Measurements from ENCODE around the gene YES1.

The YES1 gene

GRCh38 chr18:774811-775210 lies 37.2 kb downstream of the YES1 start:
- Histone ChIP-seq H3K18ac (ENCODE audit: low read depth in 1 of 2, low read length in 2 of 2) (no peak overlapping the region), H2BK15ac (ENCODE audit: low read depth, poor library complexity, severe bottlenecking) (no peak overlapping the region), H4K91ac (ENCODE audit: low read length) (no peak overlapping the region), H3K9me3 (ENCODE audit: control insufficient read depth, low read length) (no peaks in the 10 kb centered on the region), H3K4ac (ENCODE audit: low read depth in 1 of 2, low read length in 2 of 2) (no peak overlapping the region), H4K8ac (ENCODE audit: low read length) (no peak overlapping the region), H3K14ac (ENCODE audit: low read length in 2 of 2) (no peak overlapping the region), H2BK5ac (ENCODE audit: low read depth, low read length, poor library complexity, severe bottlenecking) (no peak overlapping the region), H3K79me1 (replicated peaks; ENCODE audit: low read length, poor library complexity, severe bottlenecking) (peaks cover 37% of the 10 kb centered on the region), H3K27me3 (ENCODE audit: control insufficient read depth in 1 of 2, insufficient read depth in 1 of 2, low read length in 2 of 2) (no peaks in the 10 kb centered on the region), H2BK12ac (ENCODE audit: low read length in 2 of 2) (no peak overlapping the region), H3K4me3 (ENCODE audit: insufficient read depth in 1 of 2, low read depth in 1 of 2, low read length in 2 of 2) (no peak overlapping the region), H3K36me3 (ENCODE audit: control insufficient read depth in 1 of 2, insufficient read depth in 2 of 2, low read depth in 1 of 2, low read length in 2 of 2) (peaks cover 0 to 16% of the 10 kb centered on the region in 2 experiments), H3K9ac (ENCODE audit: low read length) (no peak overlapping the region), H2BK120ac (ENCODE audit: low read depth, low read length) (no peak overlapping the region), H3K4me2 (ENCODE audit: low read length, poor library complexity, severe bottlenecking) (no peak overlapping the region), H3K23ac (ENCODE audit: low read length in 2 of 2) (no peak overlapping the region), H2AFZ (ENCODE audit: low read depth, low read length) (no peak overlapping the region), H3K4me1 (ENCODE audit: control insufficient read depth, insufficient read depth, low read depth, low read length) (peaks cover 2% of the 10 kb centered on the region), H2AK5ac (ENCODE audit: low read length, severe bottlenecking) (no peak overlapping the region), H3K27ac (ENCODE audit: low read length, poor library complexity, severe bottlenecking) (no peak overlapping the region)
- no CpG with 5 or more reads among the region's 1 CpG for WGBS
- DNase-seq = no peak

GRCh38 chr18:773980-774624 lies 37.9 kb downstream of the YES1 start:
- no peak overlapping the region for H2BK15ac ChIP-seq (ENCODE audit: low read depth, poor library complexity, severe bottlenecking)
- H3K9ac ChIP-seq (ENCODE audit: low read length) = no peak overlapping the region
- no peak overlapping the region for H4K91ac ChIP-seq (ENCODE audit: low read length)
- no peak overlapping the region for H3K18ac ChIP-seq (ENCODE audit: low read depth in 1 of 2, low read length in 2 of 2)
- no peak overlapping the region for H3K14ac ChIP-seq (ENCODE audit: low read length in 2 of 2)
- no peaks in the 10 kb centered on the region for H3K27me3 ChIP-seq (ENCODE audit: control insufficient read depth in 1 of 2, insufficient read depth in 1 of 2, low read length in 2 of 2)
- no peak overlapping the region for H3K4ac ChIP-seq (ENCODE audit: low read depth in 1 of 2, low read length in 2 of 2)
- no peak overlapping the region for H3K27ac ChIP-seq (ENCODE audit: low read length, poor library complexity, severe bottlenecking)
- no peak for DNase-seq
- no peak overlapping the region for H2AFZ ChIP-seq (ENCODE audit: low read depth, low read length)
- no peak overlapping the region for H2BK120ac ChIP-seq (ENCODE audit: low read depth, low read length)
- no peak overlapping the region for H3K4me3 ChIP-seq (ENCODE audit: insufficient read depth in 1 of 2, low read depth in 1 of 2, low read length in 2 of 2)
- H3K4me1 ChIP-seq (ENCODE audit: control insufficient read depth, insufficient read depth, low read depth, low read length) = peaks cover 2% of the 10 kb centered on the region
- no peak overlapping the region for H3K23ac ChIP-seq (ENCODE audit: low read length in 2 of 2)
- no peak overlapping the region for H2AK5ac ChIP-seq (ENCODE audit: low read length, severe bottlenecking)
- H2BK5ac ChIP-seq (ENCODE audit: low read depth, low read length, poor library complexity, severe bottlenecking) = no peak overlapping the region
- no peak overlapping the region for H2BK12ac ChIP-seq (ENCODE audit: low read length in 2 of 2)
- H3K79me1 ChIP-seq (replicated peaks; ENCODE audit: low read length, poor library complexity, severe bottlenecking) = peaks cover 36% of the 10 kb centered on the region
- H3K4me2 ChIP-seq (ENCODE audit: low read length, poor library complexity, severe bottlenecking) = no peak overlapping the region
- H4K8ac ChIP-seq (ENCODE audit: low read length) = no peak overlapping the region
- H3K36me3 ChIP-seq (ENCODE audit: control insufficient read depth in 1 of 2, insufficient read depth in 2 of 2, low read depth in 1 of 2, low read length in 2 of 2) = peaks cover 0 to 16% of the 10 kb centered on the region in 2 experiments
- H3K9me3 ChIP-seq (ENCODE audit: control insufficient read depth, low read length) = no peaks in the 10 kb centered on the region
- 98% methylated on average over 14 of the region's 14 CpGs for WGBS

GRCh38 chr18:770583-770961 lies 41.5 kb downstream of the YES1 start:
- DNase-seq = no peak
- no peak overlapping the region for H3K4me2 ChIP-seq (ENCODE audit: low read length, poor library complexity, severe bottlenecking)
- H3K9ac ChIP-seq (ENCODE audit: low read length) = no peak overlapping the region
- H4K91ac ChIP-seq (ENCODE audit: low read length) = no peak overlapping the region
- no peaks in the 10 kb centered on the region for H3K27me3 ChIP-seq (ENCODE audit: control insufficient read depth in 1 of 2, insufficient read depth in 1 of 2, low read length in 2 of 2)
- H2BK15ac ChIP-seq (ENCODE audit: low read depth, poor library complexity, severe bottlenecking) = no peak overlapping the region
- no peak overlapping the region for H3K4me3 ChIP-seq (ENCODE audit: insufficient read depth in 1 of 2, low read depth in 1 of 2, low read length in 2 of 2)
- no peak overlapping the region for H2AK5ac ChIP-seq (ENCODE audit: low read length, severe bottlenecking)
- peaks cover 2% of the 10 kb centered on the region for H3K4me1 ChIP-seq (ENCODE audit: control insufficient read depth, insufficient read depth, low read depth, low read length)
- no peak overlapping the region for H3K18ac ChIP-seq (ENCODE audit: low read depth in 1 of 2, low read length in 2 of 2)
- no peak overlapping the region for H2AFZ ChIP-seq (ENCODE audit: low read depth, low read length)
- no peak overlapping the region for H2BK12ac ChIP-seq (ENCODE audit: low read length in 2 of 2)
- peaks cover 0 to 6% of the 10 kb centered on the region in 2 experiments for H3K36me3 ChIP-seq (ENCODE audit: control insufficient read depth in 1 of 2, insufficient read depth in 2 of 2, low read depth in 1 of 2, low read length in 2 of 2)
- no peak overlapping the region for H3K14ac ChIP-seq (ENCODE audit: low read length in 2 of 2)
- peaks cover 38% of the 10 kb centered on the region for H3K79me1 ChIP-seq (replicated peaks; ENCODE audit: low read length, poor library complexity, severe bottlenecking)
- H3K23ac ChIP-seq (ENCODE audit: low read length in 2 of 2) = no peak overlapping the region
- no peak overlapping the region for H2BK120ac ChIP-seq (ENCODE audit: low read depth, low read length)
- H3K9me3 ChIP-seq (ENCODE audit: control insufficient read depth, low read length) = no peaks in the 10 kb centered on the region
- H2BK5ac ChIP-seq (ENCODE audit: low read depth, low read length, poor library complexity, severe bottlenecking) = no peak overlapping the region
- no peak overlapping the region for H4K8ac ChIP-seq (ENCODE audit: low read length)
- H3K4ac ChIP-seq (ENCODE audit: low read depth in 1 of 2, low read length in 2 of 2) = no peak overlapping the region
- H3K27ac ChIP-seq (ENCODE audit: low read length, poor library complexity, severe bottlenecking) = no peak overlapping the region

- Histone ChIP-seq H3K79me1 (replicated peaks; ENCODE audit: low read length, poor library complexity, severe bottlenecking) (peaks cover 26% of the 10 kb centered on the region), H2BK5ac (ENCODE audit: low read depth, low read length, poor library complexity, severe bottlenecking) (no peak overlapping the region), H3K4ac (ENCODE audit: low read depth in 1 of 2, low read length in 2 of 2) (no peak overlapping the region), H2AK5ac (ENCODE audit: low read length, severe bottlenecking) (no peak overlapping the region), H2BK15ac (ENCODE audit: low read depth, poor library complexity, severe bottlenecking) (no peak overlapping the region), H2BK12ac (ENCODE audit: low read length in 2 of 2) (no peak overlapping the region), H3K23ac (ENCODE audit: low read length in 2 of 2) (no peak overlapping the region), H3K9me3 (ENCODE audit: control insufficient read depth, low read length) (no peaks in the 10 kb centered on the region), H3K4me3 (ENCODE audit: insufficient read depth in 1 of 2, low read depth in 1 of 2, low read length in 2 of 2) (no peak overlapping the region), H2AFZ (ENCODE audit: low read depth, low read length) (no peak overlapping the region), H3K27me3 (ENCODE audit: control insufficient read depth in 1 of 2, insufficient read depth in 1 of 2, low read length in 2 of 2) (no peaks in the 10 kb centered on the region), H3K9ac (ENCODE audit: low read length) (no peak overlapping the region), H4K91ac (ENCODE audit: low read length) (no peak overlapping the region), H3K18ac (ENCODE audit: low read depth in 1 of 2, low read length in 2 of 2) (no peak overlapping the region), H3K14ac (ENCODE audit: low read length in 2 of 2) (no peak overlapping the region), H2BK120ac (ENCODE audit: low read depth, low read length) (no peak overlapping the region), H3K36me3 (ENCODE audit: control insufficient read depth in 1 of 2, insufficient read depth in 2 of 2, low read depth in 1 of 2, low read length in 2 of 2) (no peaks in the 10 kb centered on the region), H3K4me2 (ENCODE audit: low read length, poor library complexity, severe bottlenecking) (no peak overlapping the region), H3K27ac (ENCODE audit: low read length, poor library complexity, severe bottlenecking) (no peak overlapping the region), H3K4me1 (ENCODE audit: control insufficient read depth, insufficient read depth, low read depth, low read length) (peaks cover 2% of the 10 kb centered on the region), H4K8ac (ENCODE audit: low read length) (no peak overlapping the region)
- 96% methylated on average over 1 of the region's 1 CpG for WGBS
- DNase-seq = no peak
Measured at GRCh38 chr18:767961-768360, 44.1 kb downstream of the YES1 start.
